HG02642 (cell line): ENCODE measurements around the gene TRIM58.

Source experiments
- ATAC-seq: cut with Tn5 transposase; IDR thresholded peaks from one replicate; pipeline ENCODE4 v1.9.1; 2021; ENCODE audit warnings: mild to moderate bottlenecking; ENCODE audit not compliant: unreplicated experiment, poor library complexity

The TRIM58 gene, protein sequence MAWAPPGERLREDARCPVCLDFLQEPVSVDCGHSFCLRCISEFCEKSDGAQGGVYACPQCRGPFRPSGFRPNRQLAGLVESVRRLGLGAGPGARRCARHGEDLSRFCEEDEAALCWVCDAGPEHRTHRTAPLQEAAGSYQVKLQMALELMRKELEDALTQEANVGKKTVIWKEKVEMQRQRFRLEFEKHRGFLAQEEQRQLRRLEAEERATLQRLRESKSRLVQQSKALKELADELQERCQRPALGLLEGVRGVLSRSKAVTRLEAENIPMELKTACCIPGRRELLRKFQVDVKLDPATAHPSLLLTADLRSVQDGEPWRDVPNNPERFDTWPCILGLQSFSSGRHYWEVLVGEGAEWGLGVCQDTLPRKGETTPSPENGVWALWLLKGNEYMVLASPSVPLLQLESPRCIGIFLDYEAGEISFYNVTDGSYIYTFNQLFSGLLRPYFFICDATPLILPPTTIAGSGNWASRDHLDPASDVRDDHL

DNA sequence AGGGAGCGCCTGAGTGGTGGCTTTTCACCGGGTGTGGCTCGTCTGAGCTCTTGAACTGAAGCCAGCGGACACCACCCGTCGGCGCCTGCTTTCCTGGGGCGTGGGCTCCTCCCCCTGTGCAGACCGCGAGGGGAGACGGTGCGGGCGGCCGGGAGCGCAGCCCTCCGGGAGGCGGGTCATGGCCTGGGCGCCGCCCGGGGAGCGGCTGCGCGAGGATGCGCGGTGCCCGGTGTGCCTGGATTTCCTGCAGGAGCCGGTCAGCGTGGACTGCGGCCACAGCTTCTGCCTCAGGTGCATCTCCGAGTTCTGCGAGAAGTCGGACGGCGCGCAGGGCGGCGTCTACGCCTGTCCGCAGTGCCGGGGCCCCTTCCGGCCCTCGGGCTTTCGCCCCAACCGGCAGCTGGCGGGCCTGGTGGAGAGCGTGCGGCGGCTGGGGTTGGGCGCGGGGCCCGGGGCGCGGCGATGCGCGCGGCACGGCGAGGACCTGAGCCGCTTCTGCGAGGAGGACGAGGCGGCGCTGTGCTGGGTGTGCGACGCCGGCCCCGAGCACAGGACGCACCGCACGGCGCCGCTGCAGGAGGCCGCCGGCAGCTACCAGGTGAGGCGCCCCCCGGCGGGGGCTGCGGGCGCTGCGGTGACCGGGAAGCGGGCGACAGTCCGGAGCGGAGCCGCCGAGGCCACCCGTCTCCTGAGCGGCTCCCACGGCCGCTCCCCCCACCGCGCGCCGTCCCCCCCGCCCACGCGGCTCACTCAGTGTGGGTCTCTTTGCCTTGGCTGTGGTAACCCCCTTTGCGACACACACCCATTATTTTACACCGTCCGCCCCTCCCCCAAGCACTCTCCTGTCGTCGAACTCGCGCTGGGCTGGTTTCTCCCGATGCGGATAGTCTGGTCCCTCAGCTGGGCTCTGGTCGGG is at the start of gene TRIM58:
Gene TRIM58 (plus strand): TSS at position 119 of the 916 bp plus-strand sequence. CDS start 60 bp downstream, at position 179.
- peak; percentile 67 for ATAC-seq

DNA sequence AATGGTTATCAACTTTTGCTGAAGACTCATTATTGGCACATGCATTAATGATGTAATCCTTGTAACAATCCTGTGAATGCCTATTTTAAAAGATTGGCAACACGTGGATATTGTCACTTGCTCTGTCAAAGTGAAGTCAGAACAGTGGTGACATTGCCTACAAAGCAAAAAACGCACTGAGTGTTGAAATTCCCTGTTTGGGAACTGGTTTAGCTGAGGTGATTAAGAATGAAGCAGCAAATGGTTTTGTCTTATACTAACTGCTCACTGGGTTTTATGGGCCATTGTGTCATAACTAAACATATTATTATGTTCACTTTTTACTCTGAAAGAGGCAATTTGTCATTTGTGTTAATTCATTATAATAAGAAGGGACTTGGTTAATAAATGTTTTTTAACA is 44.4 kb upstream of the TRIM58 start:
- no peak for ATAC-seq

DNA sequence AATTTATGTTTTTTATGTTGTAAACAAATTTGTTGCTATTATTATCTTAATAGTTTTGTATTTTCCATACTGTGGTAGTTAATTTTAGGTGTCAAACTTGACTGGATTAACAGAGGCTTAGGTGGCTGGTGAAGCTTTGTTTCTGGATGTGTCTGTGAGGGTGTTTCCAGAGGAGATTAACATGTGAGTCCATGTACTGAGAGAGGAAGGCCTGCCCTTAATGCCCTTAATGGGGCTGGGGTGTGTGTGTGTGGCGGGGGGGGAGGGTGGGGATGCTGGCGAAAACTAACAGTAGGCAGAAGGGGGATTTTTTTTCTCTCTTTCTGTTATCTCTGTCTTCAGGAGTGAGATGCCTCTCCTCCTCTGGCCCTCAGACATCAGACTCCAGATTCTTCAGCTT is 34.9 kb upstream of the TRIM58 start:
- no peak for ATAC-seq

DNA sequence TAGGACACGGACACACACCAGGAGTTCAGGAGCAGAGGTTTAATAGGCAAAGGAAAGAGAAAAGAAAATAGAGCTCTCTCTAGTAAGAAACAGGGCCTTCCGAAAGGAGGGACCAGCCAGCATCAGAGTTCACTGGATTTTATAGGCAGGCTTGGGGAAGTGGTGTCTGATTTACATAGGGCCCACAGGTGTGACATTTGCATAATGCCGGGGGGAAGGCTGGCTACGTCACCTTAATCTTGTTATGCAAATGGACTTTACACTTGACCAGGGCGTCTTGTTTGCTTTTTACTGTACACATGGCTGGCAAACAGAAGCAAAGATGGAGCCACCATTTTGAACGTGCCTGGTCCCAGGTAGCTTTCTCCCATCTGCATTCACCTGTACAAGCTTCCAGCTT is 33.0 kb upstream of the TRIM58 start, which contains the start of gene OR14A16:
Gene OR14A16 (minus strand): TSS at position 97 of the 400 bp plus-strand sequence. CDS start 8,390 bp downstream, outside the sequence.
- ATAC-seq = no peak

DNA sequence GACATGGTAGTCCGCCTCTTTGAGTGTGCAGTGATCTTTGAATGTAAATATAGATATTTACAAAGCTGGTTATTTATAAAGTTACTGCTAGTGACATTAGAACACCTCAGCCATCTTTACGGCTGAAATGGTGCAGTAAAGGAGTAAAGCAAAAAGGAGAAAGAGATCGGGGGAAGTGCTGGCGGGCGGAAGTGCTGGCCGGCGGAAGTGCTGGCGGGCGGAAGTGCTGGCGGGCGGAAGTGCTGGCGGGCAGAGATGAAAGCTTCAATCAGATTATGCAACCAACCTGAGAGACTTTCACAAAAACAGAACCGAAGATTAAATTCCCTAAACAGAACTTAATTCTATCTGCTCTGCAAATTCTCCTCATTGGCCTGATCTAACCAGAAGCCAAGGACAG is 31.6 kb upstream of the TRIM58 start:
- ATAC-seq = no peak

DNA sequence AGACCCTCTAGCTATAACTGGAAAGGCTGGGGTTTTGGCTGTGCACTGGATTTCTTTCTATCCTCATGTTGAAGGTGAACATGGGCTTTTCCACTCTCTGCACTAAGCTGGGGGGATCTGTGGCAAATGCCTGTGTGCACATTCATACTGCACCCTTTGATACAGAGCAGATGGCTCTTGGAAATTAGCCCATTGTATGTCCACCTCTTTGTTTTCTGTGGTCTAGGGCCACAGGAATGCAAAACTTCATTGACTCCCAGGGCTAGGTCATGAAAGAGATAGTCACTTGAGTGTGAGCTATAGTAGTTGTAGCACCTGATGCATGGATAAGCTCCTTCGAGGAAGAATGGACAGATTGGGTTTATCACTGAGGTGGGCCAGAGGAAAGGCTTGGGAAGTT is 27.3 kb upstream of the TRIM58 start:
- ATAC-seq = no peak

DNA sequence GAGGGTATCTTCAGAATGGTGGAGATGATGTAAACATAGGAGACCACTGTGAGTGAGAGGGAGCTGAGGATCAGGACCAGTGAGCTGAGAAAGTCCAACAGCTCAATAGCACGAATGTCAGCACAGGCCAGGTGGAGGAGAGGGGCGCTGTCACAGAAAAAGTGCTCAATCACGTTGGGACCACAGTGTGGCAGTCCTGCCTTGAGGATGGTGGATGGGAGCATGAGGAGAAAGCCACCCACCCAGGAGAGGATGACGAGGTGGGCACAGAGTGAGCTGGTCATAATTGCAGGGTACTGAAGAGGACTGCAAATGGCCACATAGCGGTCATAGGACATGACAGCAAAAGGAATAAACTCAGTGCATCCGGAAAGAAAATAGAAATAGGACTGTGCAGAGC is 23.4 kb upstream of the TRIM58 start:
- ATAC-seq = no peak

DNA sequence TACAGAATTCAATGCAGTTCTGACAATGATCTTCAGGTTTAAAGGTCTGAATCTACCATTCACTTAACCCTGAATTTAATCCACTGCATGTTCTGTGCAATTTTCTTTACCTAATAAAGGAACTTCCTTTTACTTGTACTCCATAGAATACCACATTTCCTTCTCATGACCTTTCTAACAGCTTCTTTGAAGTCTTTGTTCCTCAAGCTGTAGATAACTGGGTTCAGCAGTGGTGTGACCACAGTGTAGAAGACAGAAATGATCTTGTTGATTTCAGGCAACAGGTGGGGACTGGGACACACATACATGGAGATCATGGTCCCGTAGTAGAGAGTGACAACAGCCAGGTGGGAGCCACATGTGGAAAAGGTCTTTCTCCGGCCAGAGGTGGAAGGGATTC is 16.2 kb upstream of the TRIM58 start:
- ATAC-seq = no peak

DNA sequence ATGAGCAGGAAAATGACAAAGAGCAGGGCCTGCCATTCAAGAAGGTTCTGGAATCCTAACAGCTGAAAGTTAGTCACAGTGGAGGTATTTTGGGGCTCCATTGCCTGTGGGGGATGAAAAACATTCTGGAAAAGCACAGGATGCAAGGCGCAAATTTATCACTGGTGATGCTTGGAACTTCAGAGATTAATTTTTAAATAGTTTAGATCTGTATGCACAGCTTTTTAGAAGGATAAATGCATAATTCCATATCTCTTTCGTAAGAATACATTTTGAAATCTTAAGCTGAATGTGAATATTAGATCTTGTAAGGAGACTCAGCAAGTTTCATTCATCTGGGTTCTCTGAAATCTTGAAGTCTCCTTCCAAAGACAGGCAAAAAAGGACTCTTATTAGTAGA is 15.2 kb upstream of the TRIM58 start, which contains the start of gene OR11L1:
Gene OR11L1 (minus strand): TSS at position 101 of the 400 bp plus-strand sequence. CDS start 0 bp downstream, at position 101.
- ATAC-seq = no peak

DNA sequence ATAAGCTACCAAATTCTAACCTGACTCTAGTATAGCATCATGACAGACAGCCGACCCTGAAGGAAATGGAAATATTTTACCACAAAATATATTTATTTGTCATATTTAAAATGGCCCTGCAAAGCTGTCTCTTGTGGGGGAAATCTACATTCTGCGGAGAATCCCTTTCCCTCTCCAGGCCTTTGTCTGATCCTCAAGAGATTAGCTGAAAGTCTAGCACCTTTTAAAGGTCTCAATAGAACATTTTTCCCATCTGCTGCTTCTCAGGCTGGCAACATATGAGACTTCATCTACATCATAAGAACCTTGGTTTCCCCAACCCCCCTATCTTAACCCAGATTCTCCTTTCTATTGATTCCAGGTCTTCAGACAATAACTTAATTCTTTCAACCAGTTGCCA is 13.6 kb upstream of the TRIM58 start:
- ATAC-seq = no peak

DNA sequence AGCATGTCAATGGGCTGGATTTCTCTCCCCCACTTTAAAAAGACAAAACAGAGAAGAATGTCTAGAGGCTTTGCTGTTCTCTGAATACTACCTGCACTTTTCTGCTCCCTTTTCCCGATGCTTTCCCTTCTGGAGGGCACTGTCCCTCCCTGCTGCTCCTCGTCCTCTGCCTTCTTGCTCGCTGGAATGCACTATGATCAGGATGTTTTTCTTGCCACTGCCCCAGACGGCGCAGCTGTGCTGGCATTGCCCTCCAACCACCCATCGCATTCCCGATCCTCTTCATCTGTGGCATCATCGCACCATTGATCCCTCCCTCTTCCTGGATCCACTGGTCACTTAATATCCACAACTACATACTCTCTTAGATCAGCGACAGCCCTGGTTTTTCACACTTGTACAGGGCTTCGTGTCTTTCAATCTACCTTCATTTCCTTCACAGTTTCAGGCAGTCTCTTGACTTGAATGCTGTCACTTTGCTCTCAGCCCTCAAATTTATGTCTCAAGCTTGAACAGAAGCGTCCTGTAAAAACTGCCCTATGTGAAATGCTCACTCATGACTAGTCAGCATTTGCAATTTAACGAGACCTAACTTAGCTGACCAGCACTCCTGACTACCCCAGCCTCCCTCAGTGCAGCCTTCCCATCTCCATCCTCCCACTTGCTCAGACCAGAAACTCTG is 11.8 kb upstream of the TRIM58 start:
- no peak for ATAC-seq

DNA sequence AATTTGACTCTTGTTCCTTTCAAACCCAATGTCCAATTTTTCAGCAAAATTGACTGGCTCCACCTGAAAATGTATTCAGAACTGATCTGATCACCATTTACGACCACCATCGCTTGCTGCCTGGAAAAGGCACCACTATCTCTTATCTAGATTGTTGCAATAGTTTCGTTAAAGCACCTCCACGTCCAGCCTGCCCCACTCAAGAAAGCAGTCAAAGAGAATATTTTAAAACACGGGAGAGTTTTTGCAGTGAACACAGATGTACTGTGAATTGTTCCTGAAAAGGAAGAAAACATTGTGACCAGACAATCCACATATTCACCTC is 11.3 kb upstream of the TRIM58 start:
- ATAC-seq = no peak

DNA sequence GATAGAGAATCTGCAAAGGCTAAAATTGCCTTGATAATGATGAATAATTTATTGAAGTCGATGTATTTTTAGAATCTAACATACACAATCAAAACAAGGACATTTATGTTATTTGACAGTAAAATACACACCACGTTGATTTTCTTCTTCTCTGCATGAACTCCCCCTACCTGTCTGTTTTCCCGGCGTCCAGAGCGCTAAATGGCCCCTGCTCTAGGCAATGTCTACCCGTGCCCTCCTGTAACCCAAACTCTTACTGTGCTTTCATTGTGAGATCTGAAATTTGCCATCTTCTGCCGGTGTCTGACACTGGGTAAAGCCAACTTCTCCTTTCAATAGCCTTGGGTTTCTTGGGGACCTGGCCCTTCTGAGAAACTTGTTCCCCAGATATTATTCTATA is 8.6 kb upstream of the TRIM58 start:
- ATAC-seq = no peak

DNA sequence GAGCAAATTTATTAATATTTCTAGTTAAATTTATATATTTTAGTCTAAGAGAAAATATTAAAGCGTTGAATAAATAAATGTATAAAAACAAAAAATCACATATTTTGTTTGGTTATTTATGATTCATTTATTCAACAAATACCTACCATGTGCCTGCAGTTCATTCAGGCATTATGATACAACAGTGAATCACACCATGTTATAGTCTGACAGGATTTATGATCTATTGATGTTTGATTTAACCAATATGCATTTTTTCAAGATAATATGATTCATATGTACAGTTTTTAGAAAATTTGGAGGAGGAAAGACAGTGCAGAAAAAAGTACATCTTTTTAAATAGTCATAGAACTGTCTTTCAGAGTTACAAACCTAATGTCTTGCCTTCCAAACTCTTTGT is 7.4 kb upstream of the TRIM58 start:
- ATAC-seq = no peak

DNA sequence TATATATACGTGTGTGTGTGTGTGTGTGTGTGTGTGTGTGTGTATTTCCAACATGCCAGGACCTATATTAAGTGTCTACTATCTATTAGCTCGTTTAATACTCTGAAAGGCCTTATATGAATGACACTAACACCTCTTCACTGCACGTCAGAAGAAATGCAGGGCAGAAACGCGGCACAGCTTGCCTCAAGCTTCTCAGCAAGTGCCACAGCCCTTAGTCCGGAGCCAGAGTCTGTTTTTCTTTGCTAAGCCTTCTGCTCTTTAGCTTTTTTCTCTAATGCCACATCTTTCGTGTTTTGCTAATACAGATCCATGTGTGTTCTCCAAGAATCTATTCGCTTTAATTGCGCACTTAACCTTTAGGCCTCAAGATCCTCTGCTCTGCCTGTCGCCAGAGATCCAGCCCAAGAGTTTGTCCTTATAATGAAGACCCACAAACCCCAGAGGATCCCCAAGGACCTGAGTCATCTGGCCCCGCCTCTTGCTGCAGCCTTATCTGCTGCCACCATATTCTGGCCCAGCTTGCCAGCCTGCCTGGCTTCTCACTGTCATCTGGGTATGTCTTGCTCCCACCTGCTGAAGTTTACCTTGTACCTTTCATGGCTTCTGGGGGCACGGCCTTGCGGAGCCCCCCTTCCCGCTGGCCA is 2.0 kb upstream of the TRIM58 start:
- no peak for ATAC-seq

DNA sequence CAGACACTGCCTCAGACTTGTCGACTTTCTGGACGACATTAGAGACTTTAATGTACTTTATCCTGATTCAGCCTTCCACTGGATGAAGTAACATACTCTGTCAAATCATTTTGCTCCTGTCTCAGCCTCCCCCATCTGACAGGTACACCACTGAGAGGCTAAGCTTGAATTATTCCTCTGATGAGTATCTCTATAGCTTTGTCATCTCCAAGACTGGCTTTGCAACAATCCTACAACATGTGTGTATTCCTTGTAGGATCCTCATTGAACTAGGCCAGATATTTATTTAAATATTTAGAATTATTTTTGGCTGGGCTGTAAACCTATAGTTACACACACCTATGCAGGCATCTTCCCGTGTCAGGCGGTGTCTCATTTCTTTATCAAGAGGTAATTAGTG is 1.1 kb upstream of the TRIM58 start:
- no peak for ATAC-seq

DNA sequence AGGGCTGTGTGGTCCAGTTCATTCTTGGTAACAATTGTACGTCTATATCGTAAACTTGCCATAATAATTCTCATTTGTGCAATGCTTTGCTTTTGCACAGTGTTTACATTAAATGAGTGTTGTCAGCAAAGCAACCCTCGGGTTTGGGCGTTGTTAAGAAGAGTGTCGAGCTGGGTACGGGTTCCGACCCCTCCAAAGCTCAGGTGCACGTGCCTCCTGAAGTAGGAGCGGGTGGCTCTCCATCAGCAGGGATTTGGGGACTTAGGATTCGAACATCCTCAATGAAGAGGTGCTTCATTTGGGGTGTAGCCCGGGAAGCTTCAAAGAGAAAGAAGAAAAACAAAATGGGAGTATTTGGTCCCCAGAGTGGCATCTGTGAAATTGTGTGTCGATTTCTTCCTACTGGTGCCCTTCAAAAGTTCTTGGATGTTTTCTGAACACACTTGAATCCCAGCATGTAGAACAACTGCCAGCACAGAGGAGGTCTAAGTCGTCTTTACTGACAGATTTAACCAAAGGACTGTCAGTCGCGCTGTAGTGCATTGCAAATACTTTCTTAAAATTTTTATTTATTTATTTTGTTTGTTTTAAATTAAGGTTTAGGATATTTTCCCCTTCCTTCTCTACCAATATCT is 1.1 kb downstream of the TRIM58 start:
- no peak for ATAC-seq

DNA sequence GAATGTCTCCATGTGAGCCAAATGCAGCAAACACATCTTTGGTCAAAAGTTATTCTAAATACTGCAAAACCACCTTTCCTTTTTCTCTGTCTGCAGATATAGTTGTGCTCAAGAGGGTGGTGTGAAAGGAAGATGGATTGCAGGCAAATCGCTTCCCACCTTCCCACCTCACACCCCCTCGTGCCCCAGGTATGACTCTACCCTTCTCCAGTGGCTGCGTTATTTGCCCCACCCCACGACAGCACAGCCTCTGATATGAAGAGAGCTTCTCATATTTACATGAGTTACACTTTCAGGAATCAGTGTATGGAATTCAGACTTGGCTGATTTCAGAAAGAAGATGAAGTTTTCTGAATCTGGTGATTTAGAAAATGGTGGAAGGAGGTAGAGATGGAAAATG is 5.8 kb downstream of the TRIM58 start:
- no peak for ATAC-seq

DNA sequence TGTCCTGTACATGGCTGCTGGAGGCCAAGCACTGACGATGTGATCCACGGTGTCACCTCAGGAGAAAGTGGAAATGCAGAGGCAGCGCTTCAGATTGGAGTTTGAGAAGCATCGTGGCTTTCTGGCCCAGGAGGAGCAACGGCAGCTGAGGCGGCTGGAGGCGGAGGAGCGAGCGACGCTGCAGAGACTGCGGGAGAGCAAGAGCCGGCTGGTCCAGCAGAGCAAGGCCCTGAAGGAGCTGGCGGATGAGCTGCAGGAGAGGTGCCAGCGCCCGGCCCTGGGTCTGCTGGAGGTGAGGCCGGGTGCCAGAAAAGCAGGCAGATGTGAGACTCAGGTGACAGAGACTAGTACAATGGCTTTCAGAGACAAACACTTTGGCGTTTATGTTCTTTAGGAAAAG is 7.7 kb downstream of the TRIM58 start:
- ATAC-seq = no peak

DNA sequence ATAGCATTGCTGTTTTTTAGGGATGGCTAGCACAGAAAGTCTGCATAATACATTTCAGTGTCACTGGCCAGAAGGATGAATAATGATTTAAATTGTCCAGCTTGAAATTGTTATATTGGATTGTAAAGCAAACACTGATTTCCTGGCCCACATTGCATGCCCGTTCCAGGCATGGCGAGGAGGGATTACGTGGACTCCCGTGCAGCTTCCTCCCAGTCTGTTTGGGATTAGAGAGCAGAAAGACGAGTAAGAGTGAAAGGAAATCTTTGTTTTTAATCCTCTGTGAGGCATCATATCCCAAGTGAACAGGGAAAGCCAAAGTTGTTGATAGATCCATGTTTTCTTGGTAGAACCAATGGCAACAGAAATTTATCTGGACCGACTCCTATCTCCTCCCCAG is 8.4 kb downstream of the TRIM58 start:
- ATAC-seq = no peak
